Muscle of leg (tissue), 11 donors: ENCODE results near the gene GBA2. TPM values are rescaled to one million over a fixed set of nuclear protein-coding genes. Genes with fewer than 3 reads are reported as not detected.

Source experiments
- DNase-seq: peaks from one replicate; pipeline ENCODE4 v3.0.0; 2013
- H3K27ac ChIP-seq: one replicate; pipeline ENCODE4 v1.5.1; 2013; ENCODE audit warnings: mild to moderate bottlenecking, low read length, control low read depth
- H3K27me3 ChIP-seq: one replicate; pipeline ENCODE4 v1.6.1; 2013; ENCODE audit warnings: low read length; ENCODE audit not compliant: control insufficient read depth, insufficient read depth
- H3K36me3 ChIP-seq: one replicate; pipeline ENCODE4 v1.6.1; 2013; ENCODE audit warnings: low read length; ENCODE audit not compliant: control insufficient read depth, insufficient read depth
- H3K4me1 ChIP-seq: one replicate; pipeline ENCODE4 v1.6.1; 2013; ENCODE audit warnings: low read length; ENCODE audit not compliant: control insufficient read depth, insufficient read depth
- H3K4me3 ChIP-seq: one replicate; pipeline ENCODE4 v1.5.1; 2013; ENCODE audit warnings: low read length, control low read depth
- H3K9me3 ChIP-seq: replicated peaks from 2 replicates; pipeline ENCODE4 v1.6.1; 2013; ENCODE audit warnings: low read depth, low read length; ENCODE audit not compliant: control insufficient read depth
- WGBS: methylation state at CpG from one replicate; pipeline ENCODE4 v1.1.5; 2013; ENCODE audit warnings: missing lambda C conversion rate; ENCODE audit not compliant: insufficient coverage; 5-methylcytosine and 5-hydroxymethylcytosine counted together
- polyA plus RNA-seq, 8 donors: library from polyadenylated mRNA; unstranded; fragments of 120-200 nt; gene quantifications; one replicate each; pipeline versions ENCODE4 v1.2.1 to v1.2.3, GENCODE V29; 2013; ENCODE audit warnings: inconsistent platforms in 1 of 8, low replicate concordance in 1 of 8; ENCODE audit not compliant: insufficient read length in 8 of 8, insufficient read depth in 1 of 8
- total RNA-seq: library from RNA; stranded (reverse); fragments of 120-200 nt; gene quantifications from one replicate; pipeline ENCODE4 v1.2.4, GENCODE V29; 2013

Gene GBA2
- total and polyA plus RNA-seq, 9 donors: 42.9 to 82.5 (median 60.9) TPM

GRCh38 chr9:35723908-35724307, 25.1 kb downstream of the GBA2 start:
- Histone ChIP-seq H3K27me3 (no peaks in the 10 kb centered on the region), H3K4me1 (peaks cover 25% of the 10 kb centered on the region), H3K27ac (no peak overlapping the region), H3K36me3 (peaks cover 81% of the 10 kb centered on the region), H3K4me3 (no peak overlapping the region), H3K9me3 (no peaks in the 10 kb centered on the region)
- DNase-seq: no peak
- 91% methylated on average over 4 of the region's 8 CpGs for WGBS

- Histone ChIP-seq H3K4me1 (peaks cover 21% of the 10 kb centered on the region), H3K9me3 (no peaks in the 10 kb centered on the region), H3K27me3 (no peaks in the 10 kb centered on the region), H3K36me3 (peaks cover 86% of the 10 kb centered on the region), H3K4me3 (no peak overlapping the region), H3K27ac (no peak overlapping the region)
- WGBS: no CpG with 5 or more reads among the region's 2 CpGs
- no peak for DNase-seq
Observed at GRCh38 chr9:35723426-35723825, 25.6 kb downstream of the GBA2 start.

- no peak for DNase-seq
- Histone ChIP-seq H3K36me3 (peaks cover 92% of the 10 kb centered on the region), H3K4me1 (no peaks in the 10 kb centered on the region), H3K27ac (no peak overlapping the region), H3K4me3 (no peak overlapping the region), H3K9me3 (no peaks in the 10 kb centered on the region), H3K27me3 (no peaks in the 10 kb centered on the region)
- WGBS: 92% methylated on average over 2 of the region's 4 CpGs
Observed at GRCh38 chr9:35719546-35719945, 29.5 kb downstream of the GBA2 start.

- Histone ChIP-seq H3K4me1 (no peaks in the 10 kb centered on the region), H3K27ac (no peak overlapping the region), H3K9me3 (no peaks in the 10 kb centered on the region), H3K36me3 (peaks cover 92% of the 10 kb centered on the region), H3K27me3 (no peaks in the 10 kb centered on the region), H3K4me3 (no peak overlapping the region)
- WGBS: 92% methylated on average over 12 of the region's 15 CpGs
- DNase-seq: no peak
Observed at GRCh38 chr9:35718721-35719511, 30.1 kb downstream of the GBA2 start.

GRCh38 chr9:35717132-35717870, 31.7 kb downstream of the GBA2 start:
- DNase-seq: no peak
- 96% methylated on average over 14 of the region's 14 CpGs for WGBS
- Histone ChIP-seq H3K27ac (no peak overlapping the region), H3K36me3 (peaks cover 91% of the 10 kb centered on the region), H3K27me3 (no peaks in the 10 kb centered on the region), H3K4me3 (no peak overlapping the region), H3K9me3 (no peaks in the 10 kb centered on the region), H3K4me1 (no peaks in the 10 kb centered on the region)

- no peak for DNase-seq
- no peaks in the 10 kb centered on the region for H3K9me3 ChIP-seq
- no peaks in the 10 kb centered on the region for H3K27me3 ChIP-seq
- H3K27ac ChIP-seq: no peak overlapping the region
- 92% methylated on average over 4 of the region's 4 CpGs for WGBS
- H3K36me3 ChIP-seq: peaks cover 90% of the 10 kb centered on the region
- no peak overlapping the region for H3K4me3 ChIP-seq
- H3K4me1 ChIP-seq: no peaks in the 10 kb centered on the region
Observed at GRCh38 chr9:35716230-35716629, 32.8 kb downstream of the GBA2 start.

- no peaks in the 10 kb centered on the region for H3K9me3 ChIP-seq
- no peak overlapping the region for H3K27ac ChIP-seq
- WGBS: 93% methylated on average over 6 of the region's 13 CpGs
- H3K4me1 ChIP-seq: no peaks in the 10 kb centered on the region
- no peak overlapping the region for H3K4me3 ChIP-seq
- no peak for DNase-seq
- peaks cover 88% of the 10 kb centered on the region for H3K36me3 ChIP-seq
- H3K27me3 ChIP-seq: no peaks in the 10 kb centered on the region
Observed at GRCh38 chr9:35714579-35715252, 34.3 kb downstream of the GBA2 start.

- 90% methylated on average over 3 of the region's 6 CpGs for WGBS
- no peak overlapping the region for H3K27ac ChIP-seq
Observed at GRCh38 chr9:35714123-35714522, 34.9 kb downstream of the GBA2 start.

GRCh38 chr9:35713578-35713977, 35.5 kb downstream of the GBA2 start:
- DNase-seq: no peak
- Histone ChIP-seq H3K4me3 (no peak overlapping the region), H3K27me3 (no peaks in the 10 kb centered on the region), H3K9me3 (no peaks in the 10 kb centered on the region), H3K36me3 (peaks cover 85% of the 10 kb centered on the region), H3K27ac (no peak overlapping the region), H3K4me1 (no peaks in the 10 kb centered on the region)
- WGBS: 100% methylated on average over 1 of the region's 3 CpGs

More at GRCh38 chr9:35714123-35714522, 34.9 kb downstream of the GBA2 start:
- H3K4me1 ChIP-seq: no peaks in the 10 kb centered on the region
- no peak for DNase-seq
- H3K36me3 ChIP-seq: peaks cover 85% of the 10 kb centered on the region
- no peaks in the 10 kb centered on the region for H3K9me3 ChIP-seq
- no peak overlapping the region for H3K4me3 ChIP-seq
- no peaks in the 10 kb centered on the region for H3K27me3 ChIP-seq

- 82% methylated on average over 2 of the region's 11 CpGs for WGBS
- DNase-seq: no peak
- Histone ChIP-seq H3K36me3 (peaks cover 83% of the 10 kb centered on the region), H3K27ac (no peak overlapping the region), H3K9me3 (no peaks in the 10 kb centered on the region), H3K4me3 (no peak overlapping the region), H3K27me3 (no peaks in the 10 kb centered on the region), H3K4me1 (no peaks in the 10 kb centered on the region)
Observed at GRCh38 chr9:35712762-35713400, 36.1 kb downstream of the GBA2 start.
